ENCODE results near the gene FBXW4. TPM values are rescaled to one million over a fixed set of nuclear protein-coding genes. Genes with fewer than 3 reads are reported as not detected.

The FBXW4 gene
- total RNA-seq, 1 donor from 2014 or later: 24.4 TPM

GRCh38 chr10:101587725-101588653, 107.0 kb downstream of the FBXW4 start, which contains the start of the genes DPCD and POLL:
TSS of gene DPCD (plus strand) at chr10:101588321. CDS start at chr10:101588337, 16 bp downstream.
TSS of gene POLL (minus strand) at chr10:101588257. CDS start at chr10:101587360, 897 bp downstream.
- no peak for TF ChIP-seq CTCF (IDR thresholded peaks at IDR 0.05; ENCODE audit: insufficient read depth, low read length, poor library complexity, severe bottlenecking)
- H3K4me3 ChIP-seq (ENCODE audit: low read depth, low read length): peak within 1 kb of the TSS; percentile 64
- peak; percentile 81 for DNase-seq (ENCODE audit: low read depth)
- no peaks in the 10 kb centered on the region for H3K36me3 ChIP-seq (ENCODE audit: control insufficient read depth, insufficient read depth, low read length)
- no peaks in the 10 kb centered on the region for H3K27me3 ChIP-seq (ENCODE audit: control insufficient read depth, insufficient read depth, low read length)

GRCh38 chr10:101585841-101586240, 109.1 kb downstream of the FBXW4 start:
- Histone ChIP-seq H3K4me3 (ENCODE audit: low read depth, low read length) (no peak overlapping the region), H3K27me3 (ENCODE audit: control insufficient read depth, insufficient read depth, low read length) (no peaks in the 10 kb centered on the region), H3K36me3 (ENCODE audit: control insufficient read depth, insufficient read depth, low read length) (no peaks in the 10 kb centered on the region)
- no peak for TF ChIP-seq CTCF (IDR thresholded peaks at IDR 0.05; ENCODE audit: insufficient read depth, low read length, poor library complexity, severe bottlenecking)
- no peak for DNase-seq (ENCODE audit: low read depth)

GRCh38 chr10:101580486-101581399, 114.2 kb downstream of the FBXW4 start:
- no peaks in the 10 kb centered on the region for H3K27me3 ChIP-seq (ENCODE audit: control insufficient read depth, insufficient read depth, low read length)
- DNase-seq (ENCODE audit: low read depth): no peak
- no peak overlapping the region for H3K4me3 ChIP-seq (ENCODE audit: low read depth, low read length)
- H3K36me3 ChIP-seq (ENCODE audit: control insufficient read depth, insufficient read depth, low read length): no peaks in the 10 kb centered on the region
- TF ChIP-seq CTCF (IDR thresholded peaks at IDR 0.05; ENCODE audit: insufficient read depth, low read length, poor library complexity, severe bottlenecking): no peak

GRCh38 chr10:101579516-101579870, 115.5 kb downstream of the FBXW4 start:
- H3K4me3 ChIP-seq (ENCODE audit: low read depth, low read length): no peak overlapping the region
- H3K27me3 ChIP-seq (ENCODE audit: control insufficient read depth, insufficient read depth, low read length): no peaks in the 10 kb centered on the region
- TF ChIP-seq CTCF (IDR thresholded peaks at IDR 0.05; ENCODE audit: insufficient read depth, low read length, poor library complexity, severe bottlenecking): no peak
- no peaks in the 10 kb centered on the region for H3K36me3 ChIP-seq (ENCODE audit: control insufficient read depth, insufficient read depth, low read length)
- DNase-seq (ENCODE audit: low read depth): no peak

GRCh38 chr10:101578803-101579515, 116.0 kb downstream of the FBXW4 start:
- H3K4me3 ChIP-seq (ENCODE audit: low read depth, low read length): no peak overlapping the region
- H3K36me3 ChIP-seq (ENCODE audit: control insufficient read depth, insufficient read depth, low read length): no peaks in the 10 kb centered on the region
- DNase-seq (ENCODE audit: low read depth): no peak
- peaks cover 3% of the 10 kb centered on the region for H3K27me3 ChIP-seq (ENCODE audit: control insufficient read depth, insufficient read depth, low read length)
- no peak for TF ChIP-seq CTCF (IDR thresholded peaks at IDR 0.05; ENCODE audit: insufficient read depth, low read length, poor library complexity, severe bottlenecking)

Data from kidney epithelial cell (primary cell).